A549 (cell line): Measurements from ENCODE around the gene TIA1.
"Not testable (repeated sequence)": the region's sequence is repeated elsewhere in the genome, so short reads cannot be mapped to it uniquely, and the experiment has no call there.

Experiments used
- BHLHE40 ChIP-seq: IDR thresholded peaks from 2 replicates; pipeline ENCODE4 v1.6.1; 2012; ENCODE audit warnings: low read depth, low read length, inconsistent platforms
- CEBPB ChIP-seq, 2 experiments: fragments of >200 bp in 1 of 2; sonication (Bioruptor Twin) in 1 of 2; formaldehyde crosslinking in 1 of 2; IDR thresholded peaks; 2 replicates each; pipeline ENCODE4 v1.6.1; 2012 to 2016
- CTCF ChIP-seq: fragments of >200 bp; sonication (Bioruptor Twin); formaldehyde crosslinking; IDR thresholded peaks from 3 replicates; pipeline ENCODE4 v1.5.1; 2016
- E2F6 ChIP-seq: IDR thresholded peaks from 2 replicates; pipeline ENCODE4 v1.6.1; 2012; ENCODE audit warnings: low read depth, borderline replicate concordance
- FOSL2 ChIP-seq, 2 experiments: fragments of 450-650 bp in 1 of 2; fragments of >200 bp in 1 of 2; sonication (Bioruptor Twin) in 1 of 2; formaldehyde crosslinking; IDR thresholded peaks; 2 replicates each; pipeline versions ENCODE4 v1.5.0 to v1.6.1; 2016 to 2020; ENCODE audit warnings: mild to moderate bottlenecking in 1 of 2, moderate library complexity in 1 of 2
- KDM1A ChIP-seq: fragments of 200-600 bp; sonication (generic); IDR thresholded peaks from 2 replicates; pipeline ENCODE4 v1.6.1; 2016; ENCODE audit warnings: low read depth, mild to moderate bottlenecking
- PBX3 ChIP-seq: IDR thresholded peaks from 2 replicates; pipeline ENCODE4 v1.6.1; 2012
- RAD21 ChIP-seq, 2 experiments: fragments of >200 bp in 1 of 2; sonication (Bioruptor Twin) in 1 of 2; formaldehyde crosslinking in 1 of 2; IDR thresholded peaks in 1 of 2; conservative IDR thresholded peaks in 1 of 2; 2 replicates in 1 of 2; 3 replicates in 1 of 2; pipeline ENCODE4 v1.6.1; 2012 to 2018; ENCODE audit warnings: inconsistent platforms in 1 of 2
- RNF2 ChIP-seq: fragments of 200-600 bp; sonication (generic); IDR thresholded peaks from 2 replicates; pipeline ENCODE4 v1.6.1; 2016; ENCODE audit warnings: low read depth, mild to moderate bottlenecking, antibody characterized with exemption, moderate library complexity, borderline replicate concordance
- USF2 ChIP-seq: fragments of 450-650 bp; IDR thresholded peaks from 2 replicates; pipeline ENCODE4 v1.6.1; 2014; ENCODE audit warnings: antibody characterized with exemption

- TF ChIP-seq PBX3; RAD21 (conservative IDR thresholded peaks at IDR 0.05 in 1 of 2, IDR thresholded peaks at IDR 0.05 in 1 of 2); KDM1A; BHLHE40; CEBPB (IDR thresholded peaks at IDR 0.05); E2F6; CTCF; RNF2; FOSL2 (IDR thresholded peaks at IDR 0.05); FOSL2 (CRISPR knock-in tag; IDR thresholded peaks at IDR 0.05); USF2: not testable (repeated sequence)
These were observed 49.4 kb upstream of the TIA1 start for GRCh38 chr2:70297828-70298227.
